H1 (cell line): Measurements from ENCODE around the gene CCDC73. TPM values are rescaled to one million over a fixed set of nuclear protein-coding genes. Genes with fewer than 3 reads are reported as not detected.

ENCODE experiments used
- CBX5 ChIP-seq: fragments of 300-800, 300-1000 bp; sonication (generic); IDR thresholded peaks from 2 replicates; pipeline ENCODE4 v1.7.1; 2016; ENCODE audit warnings: antibody characterized with exemption, low read length, low read depth
- CHD2 ChIP-seq: IDR thresholded peaks from 2 replicates; pipeline ENCODE4 v1.6.1; 2012; ENCODE audit warnings: low read length, improper control_type of control experiment
- CTCF ChIP-seq, 3 experiments: IDR thresholded peaks; 1 replicate in 2 of 3; 2 replicates in 1 of 3; pipeline versions ENCODE4 v1.5.1 to v1.6.1; 2011; ENCODE audit warnings: low read length in 3 of 3, mild to moderate bottlenecking in 3 of 3, inconsistent platforms in 2 of 3, low read depth in 1 of 3, moderate library complexity in 1 of 3; ENCODE audit not compliant: insufficient read depth in 1 of 3; ENCODE audit errors: control extremely low read depth in 1 of 3
- EP300 ChIP-seq, 2 experiments: IDR thresholded peaks; 1 replicate in 1 of 2; 2 replicates in 1 of 2; pipeline ENCODE4 v1.6.1; 2011 to 2012; ENCODE audit warnings: low read depth in 2 of 2, low read length in 2 of 2, mild to moderate bottlenecking in 2 of 2, borderline replicate concordance in 1 of 2, inconsistent platforms in 1 of 2, moderate library complexity in 1 of 2
- EZH2 ChIP-seq: fragments of 200-600 bp; sonication (generic); IDR thresholded peaks from 2 replicates; pipeline ENCODE4 v1.7.1; 2012; ENCODE audit warnings: low read depth, mild to moderate bottlenecking, moderate library complexity, low read length, inconsistent platforms; ENCODE audit not compliant: severe bottlenecking
- KDM4A ChIP-seq: IDR thresholded peaks from one replicate; pipeline ENCODE4 v1.7.1; 2012; ENCODE audit warnings: low read depth, mild to moderate bottlenecking, moderate library complexity, low read length, inconsistent platforms; ENCODE audit not compliant: severe bottlenecking
- NANOG ChIP-seq: IDR thresholded peaks from 2 replicates; pipeline ENCODE4 v1.6.1; 2011; ENCODE audit warnings: low read length, low read depth, mild to moderate bottlenecking, inconsistent platforms; ENCODE audit not compliant: insufficient read depth, poor library complexity, severe bottlenecking
- NRF1 ChIP-seq: IDR thresholded peaks from 2 replicates; pipeline ENCODE4 v1.6.1; 2011; ENCODE audit warnings: mild to moderate bottlenecking, low read depth, low read length, improper control_type of control experiment
- RAD21 ChIP-seq, 2 experiments: IDR thresholded peaks in 1 of 2; conservative IDR thresholded peaks in 1 of 2; 2 replicates each; pipeline ENCODE4 v1.6.1; 2011; ENCODE audit warnings: low read depth in 2 of 2, low read length in 2 of 2, improper control_type of control experiment in 1 of 2, inconsistent platforms in 1 of 2, mild to moderate bottlenecking in 1 of 2, moderate library complexity in 1 of 2
- RFX5 ChIP-seq: IDR thresholded peaks from 2 replicates; pipeline ENCODE4 v1.6.1; 2011; ENCODE audit warnings: low read depth, low read length, improper control_type of control experiment, borderline replicate concordance
- SAP30 ChIP-seq: fragments of 300-600 bp; sonication (generic); IDR thresholded peaks from 2 replicates; pipeline ENCODE4 v1.7.1; 2012; ENCODE audit warnings: low read length, moderate library complexity, mild to moderate bottlenecking, inconsistent platforms; ENCODE audit not compliant: insufficient read depth, insufficient replicate concordance
- SP4 ChIP-seq: IDR thresholded peaks from 2 replicates; pipeline ENCODE4 v1.6.1; 2012; ENCODE audit warnings: low read length, inconsistent platforms
- SRF ChIP-seq: IDR thresholded peaks from 2 replicates; pipeline ENCODE4 v1.6.1; 2011; ENCODE audit warnings: mild to moderate bottlenecking, low read depth, low read length, moderate library complexity
- TAF1 ChIP-seq: IDR thresholded peaks from 2 replicates; pipeline ENCODE4 v1.6.1; 2011; ENCODE audit warnings: mild to moderate bottlenecking, low read depth, low read length
- TAF7 ChIP-seq: optimal IDR thresholded peaks from 2 replicates; pipeline ENCODE3; 2011; ENCODE audit warnings: low read depth, mild to moderate bottlenecking, inconsistent platforms, low read length, moderate library complexity, borderline replicate concordance
- TEAD4 ChIP-seq: IDR thresholded peaks from 2 replicates; pipeline ENCODE4 v1.6.1; 2012; ENCODE audit warnings: low read depth, low read length, inconsistent platforms, mixed read lengths
- USF2 ChIP-seq: IDR thresholded peaks from 2 replicates; pipeline ENCODE4 v1.6.1; 2011; ENCODE audit warnings: low read length, improper control_type of control experiment
- polyA plus RNA-seq, 7 experiments: library from polyadenylated mRNA; depleted of rRNA in 3 of 7; stranded (reverse) in 5 of 7; unstranded in 2 of 7; fragments of >200 nt in 5 of 7; fragments of 200-250 nt in 2 of 7; gene quantifications; 1 replicate in 5 of 7; 2 replicates in 1 of 7; 4 replicates in 1 of 7; pipeline versions ENCODE4 v1.2.1 to v1.2.3, GENCODE V29; 2011 to 2013; ENCODE audit warnings: missing spikeins in 2 of 7, mixed read lengths in 2 of 7
- total RNA-seq: library from RNA; stranded (reverse); fragmentation: NEBNext Ultra II Directional; extraction: Animal tissue kit (Norgen Biotek cat#: 25700); gene quantifications from 2 replicates; pipeline ENCODE4 v1.2.1, GENCODE V29; 2021

Gene CCDC73
- total and polyA plus RNA-seq, 2 of the 8 experiments (the other 6 are each of a cell fraction or from before 2014, with no cell fraction given) = not detected

- TF ChIP-seq NANOG (peak; percentile 43), KDM4A (peak; percentile 53), TAF7 (peak; percentile 72), EP300 (IDR thresholded peaks at IDR 0.05; ENCODE audit: borderline replicate concordance in 1 of 2, low read depth in 2 of 2, low read length in 2 of 2) (no peak), TAF1 (peak; percentile 92), CTCF (IDR thresholded peaks at IDR 0.05; ENCODE audit: control extremely low read depth in 1 of 3, insufficient read depth in 1 of 3, low read depth in 1 of 3, low read length in 3 of 3) (no peak), SP4 (no peak), CBX5 (no peak), RFX5 (no peak), USF2 (no peak), TEAD4 (peak; percentile 95), SAP30 (no peak), NRF1 (no peak), SRF (no peak), EZH2 (no peak), CHD2 (peak; percentile 81), RAD21 (IDR thresholded peaks at IDR 0.05 in 1 of 2, conservative IDR thresholded peaks at IDR 0.05 in 1 of 2; ENCODE audit: low read depth in 2 of 2, low read length in 2 of 2) (no peak; a peak in 1 of 4 replicates)
Observed at GRCh38 chr11:32583459-32584271, 210.8 kb downstream of the CCDC73 start, which contains the start of gene EIF3M (continued).
